Superior temporal gyrus (tissue), 1 donor: Measurements from ENCODE around the gene COL25A1.
"Not testable (repeated sequence)": the region's sequence is repeated elsewhere in the genome, so short reads cannot be mapped to it uniquely, and the experiment has no call there.

Experiments
- DNase-seq: peaks from one replicate; pipeline ENCODE4 v3.0.0-alpha.2; 2016; ENCODE audit errors: extremely low spot score

The COL25A1 gene

DNA sequence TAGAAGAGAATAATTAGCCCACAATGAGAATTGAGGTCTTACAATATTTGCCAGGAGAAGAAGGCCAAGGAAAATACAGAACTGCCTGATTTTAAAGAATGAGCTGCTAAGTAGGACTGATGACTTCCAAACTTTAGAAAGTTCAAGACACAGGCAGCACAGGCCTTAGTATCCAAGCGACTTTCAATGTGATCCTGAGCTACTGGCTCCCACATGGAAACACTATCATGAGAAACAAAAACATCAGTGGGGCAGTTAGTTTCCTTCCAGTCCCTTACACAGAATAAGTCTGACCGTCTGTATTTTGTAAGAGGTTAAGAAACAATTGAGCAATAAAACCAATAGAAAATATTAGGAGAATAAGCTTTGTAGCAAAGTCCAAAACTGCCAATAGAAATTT lies 251.4 kb downstream of the COL25A1 start:
- DNase-seq, result no peak

DNA sequence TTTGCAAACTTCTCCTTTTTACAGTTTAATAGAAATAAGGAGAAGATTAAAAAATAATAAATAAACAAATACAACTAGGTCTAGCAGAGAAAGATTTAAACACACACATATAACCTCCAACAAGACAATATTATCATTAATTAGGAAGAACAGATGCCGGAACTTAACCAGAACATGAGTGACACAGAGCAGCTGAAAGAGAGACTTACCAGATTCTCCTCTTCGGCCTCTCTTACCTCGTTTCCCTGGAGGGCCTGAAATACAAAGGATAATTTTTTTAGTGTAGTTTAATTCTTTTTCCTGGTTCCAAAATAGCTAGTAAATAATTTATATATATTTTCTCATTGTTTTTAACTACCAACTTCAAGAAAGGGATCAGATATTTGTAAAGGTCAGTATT lies 252.5 kb downstream of the COL25A1 start:
- DNase-seq, result no peak

DNA sequence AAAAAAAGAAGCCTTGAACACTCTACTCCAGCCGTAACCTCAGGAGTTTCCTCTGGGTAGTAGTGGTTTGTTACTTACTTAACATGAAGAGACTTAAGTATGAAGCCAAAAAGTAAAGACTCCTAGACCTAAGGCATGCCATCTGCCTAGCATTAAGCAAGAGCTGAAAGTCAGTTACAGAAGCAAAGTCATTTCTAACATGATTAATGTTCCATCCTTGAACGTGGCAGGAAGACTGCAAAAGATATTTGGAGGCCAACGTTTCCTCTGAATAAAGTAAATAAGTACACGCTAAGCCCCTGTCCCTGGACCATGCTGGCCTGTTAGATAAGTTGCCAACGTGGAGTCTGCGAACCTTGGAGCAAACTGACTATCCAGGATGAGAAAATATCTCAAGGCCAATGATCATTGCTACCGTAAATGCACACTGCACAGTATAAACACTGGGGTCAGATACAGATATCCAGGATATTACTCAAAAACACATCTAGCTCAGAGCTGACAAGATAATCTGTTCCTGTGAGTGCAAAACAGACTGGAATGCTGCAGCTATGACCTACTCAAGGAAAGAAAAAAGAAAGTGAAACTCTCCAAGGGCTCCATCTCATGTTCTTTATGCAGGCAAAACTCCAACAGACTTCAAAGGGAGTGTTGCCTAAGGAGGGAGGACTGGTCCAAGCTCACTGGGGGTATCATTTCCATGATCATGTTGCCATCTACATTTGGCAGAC lies 255.8 kb downstream of the COL25A1 start:
- no peak for DNase-seq

DNA sequence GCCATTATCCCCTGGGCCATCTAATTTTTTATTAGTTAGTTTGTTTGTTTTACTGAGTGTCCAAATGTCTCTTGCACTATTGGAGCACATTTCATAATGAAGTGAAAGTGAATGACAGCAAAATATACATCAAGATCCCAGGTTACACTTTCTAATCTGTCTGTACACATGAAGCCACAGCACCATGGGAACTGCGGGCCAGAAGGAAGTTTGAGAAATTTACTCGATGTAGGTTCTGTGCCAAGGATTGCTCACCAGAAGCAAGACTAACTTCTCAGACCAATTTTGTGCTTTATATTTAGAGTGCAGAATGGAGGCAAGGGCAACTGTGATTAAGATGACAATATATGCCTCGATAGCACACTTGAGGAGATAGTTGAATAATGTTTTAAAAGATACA lies 258.0 kb downstream of the COL25A1 start:
- DNase-seq, result no peak

DNA sequence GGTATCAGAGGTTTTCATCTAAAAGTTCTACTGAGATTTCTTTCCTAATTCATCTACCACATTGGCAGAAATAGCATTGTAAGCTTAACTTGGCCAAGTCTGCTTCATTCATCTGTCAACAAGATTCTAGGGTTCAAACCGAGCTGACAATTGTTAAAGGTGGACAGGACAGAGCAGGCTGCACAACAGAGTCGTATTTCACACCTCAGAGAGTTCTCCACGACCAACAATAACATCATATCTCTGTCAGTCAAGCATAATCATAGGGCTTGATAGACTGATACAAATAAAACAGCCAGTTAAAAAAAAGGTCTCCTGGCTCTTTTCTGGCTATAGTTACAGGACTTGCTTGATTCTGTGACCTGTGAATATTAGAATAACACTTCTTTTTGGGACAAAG lies 259.2 kb downstream of the COL25A1 start:
- no peak for DNase-seq

DNA sequence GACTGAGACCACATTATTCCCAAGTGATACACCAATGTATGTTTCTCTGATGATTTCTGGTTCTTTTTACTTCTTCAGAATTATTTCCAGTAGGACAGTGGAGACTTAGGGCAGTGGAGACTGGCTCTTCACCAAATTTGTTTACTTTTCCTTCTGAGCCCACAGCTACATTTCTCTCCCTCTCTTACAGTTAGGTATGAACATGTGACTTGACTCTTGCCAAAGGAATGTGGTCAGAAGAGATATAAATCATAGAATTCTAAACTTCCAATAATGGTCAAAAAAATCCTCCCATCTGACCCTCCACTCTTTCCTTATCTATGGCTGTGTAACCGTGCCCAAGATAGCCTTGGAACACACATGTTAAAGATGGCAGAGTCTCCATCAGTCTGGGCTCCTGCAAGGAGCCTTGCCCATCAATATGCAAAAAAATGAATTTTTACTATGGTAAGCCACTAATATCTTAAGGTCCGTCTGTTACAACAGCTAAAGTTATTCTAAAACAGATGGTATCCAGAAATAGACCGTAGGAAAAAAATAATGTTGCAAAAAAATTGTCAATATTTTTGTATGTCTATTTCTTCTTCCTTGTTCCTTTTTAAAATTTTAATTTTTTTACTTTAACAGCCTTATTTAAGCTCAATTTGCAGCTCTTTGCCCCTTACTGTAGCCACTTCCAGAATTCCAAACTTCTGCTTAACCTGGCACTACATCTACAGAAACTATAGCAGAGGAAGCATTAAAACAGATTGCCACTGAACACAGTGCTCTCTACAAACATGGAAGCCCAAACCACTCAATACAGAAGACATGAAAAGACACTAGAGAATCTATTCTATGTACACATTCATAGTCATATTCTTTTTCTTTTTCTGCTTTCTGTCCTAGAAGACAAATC lies 260.7 kb downstream of the COL25A1 start:
- DNase-seq, result no peak

DNA sequence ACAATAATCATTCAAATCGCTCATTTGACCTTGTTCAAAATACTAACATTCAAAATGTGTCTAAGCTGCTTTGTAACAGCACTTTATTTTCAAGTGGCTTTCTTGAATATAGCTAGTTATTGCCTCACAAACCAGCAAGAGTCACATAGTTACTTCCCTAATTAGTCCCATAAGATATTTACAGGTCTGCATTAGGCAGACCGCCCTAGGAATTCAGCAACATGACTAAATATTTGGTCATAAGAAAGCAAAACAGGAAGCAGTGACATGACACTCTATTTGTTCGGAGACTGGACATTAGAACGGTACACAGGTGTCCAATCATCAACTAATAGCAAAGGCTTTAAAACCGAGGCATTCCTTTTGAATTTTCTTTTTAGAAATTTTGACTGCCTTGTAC lies 262.0 kb downstream of the COL25A1 start:
- DNase-seq, result no peak

DNA sequence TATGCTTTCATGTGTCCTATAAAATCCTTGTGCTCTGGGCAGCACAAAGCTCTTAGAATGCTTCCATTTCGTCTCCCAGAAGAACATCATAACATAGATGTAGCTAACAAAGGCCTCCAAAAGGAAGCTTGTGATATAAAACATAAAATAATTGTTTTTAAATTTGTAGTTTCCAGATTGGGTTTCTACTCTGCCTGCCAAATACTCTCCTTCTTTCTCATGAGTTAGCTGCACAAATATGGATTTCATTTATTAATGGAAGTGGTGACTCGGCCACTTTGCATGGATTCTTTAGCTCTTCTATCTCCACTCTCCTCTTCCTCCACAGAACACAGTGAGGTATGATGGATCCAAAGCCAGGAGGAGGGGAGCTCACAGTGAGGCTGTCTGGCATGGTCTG lies 265.4 kb downstream of the COL25A1 start:
- no peak for DNase-seq

DNA sequence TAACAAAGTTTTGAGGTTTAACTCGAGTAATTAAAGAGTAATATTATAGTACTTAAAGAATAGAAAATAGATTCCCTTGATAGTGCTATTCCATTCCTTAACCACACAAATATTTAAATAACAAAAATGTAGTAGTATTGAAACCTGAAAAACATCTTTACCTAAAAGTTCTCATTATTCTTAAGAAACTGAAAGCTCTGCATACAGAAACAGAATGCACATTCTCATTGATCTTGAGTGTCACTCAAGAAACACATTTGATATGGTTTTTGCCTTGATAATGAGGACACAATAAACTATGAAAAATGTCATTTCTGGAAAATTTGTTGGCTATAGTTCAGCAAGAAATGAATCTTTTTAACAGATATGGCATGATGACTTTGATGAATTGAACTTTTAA lies 268.5 kb downstream of the COL25A1 start:
- DNase-seq, result no peak

DNA sequence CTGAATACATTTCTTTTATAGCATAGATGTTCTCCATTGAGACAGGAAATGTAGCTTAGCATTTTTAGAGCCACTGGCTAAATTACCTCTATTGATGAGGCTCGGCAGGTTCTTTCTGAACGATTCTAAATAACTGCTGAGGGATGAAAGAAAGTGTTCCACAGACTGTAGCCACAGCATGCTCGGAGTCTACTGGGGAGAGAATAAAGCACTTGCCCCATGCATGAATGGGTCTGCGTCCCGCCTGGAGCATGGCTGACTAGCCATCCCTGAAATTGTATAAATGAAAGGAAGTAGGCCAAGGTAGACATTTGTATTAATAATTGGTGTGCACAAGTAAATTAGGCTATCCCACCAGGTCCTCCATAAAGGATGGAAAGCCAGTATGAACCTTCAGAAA lies 269.8 kb downstream of the COL25A1 start:
- no peak for DNase-seq

DNA sequence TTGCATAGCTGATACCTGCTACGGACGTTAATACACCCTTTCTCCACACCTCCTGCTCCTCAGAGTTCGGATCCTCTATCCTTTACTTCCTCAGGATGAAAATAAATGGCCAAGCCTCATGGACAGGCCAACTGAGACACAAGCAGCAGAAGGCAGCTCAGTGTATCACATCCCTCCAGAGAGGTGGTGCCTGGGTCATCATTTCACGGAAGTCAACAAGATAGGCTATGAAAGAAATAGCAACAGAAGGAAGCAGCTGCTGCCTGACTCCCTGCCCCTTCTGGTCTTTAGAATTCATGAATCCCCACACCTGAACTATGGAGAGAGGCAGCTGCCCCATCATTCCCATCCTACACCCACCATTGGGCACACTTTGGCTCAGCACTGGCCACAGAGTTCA lies 272.5 kb downstream of the COL25A1 start:
- DNase-seq, result no peak

DNA sequence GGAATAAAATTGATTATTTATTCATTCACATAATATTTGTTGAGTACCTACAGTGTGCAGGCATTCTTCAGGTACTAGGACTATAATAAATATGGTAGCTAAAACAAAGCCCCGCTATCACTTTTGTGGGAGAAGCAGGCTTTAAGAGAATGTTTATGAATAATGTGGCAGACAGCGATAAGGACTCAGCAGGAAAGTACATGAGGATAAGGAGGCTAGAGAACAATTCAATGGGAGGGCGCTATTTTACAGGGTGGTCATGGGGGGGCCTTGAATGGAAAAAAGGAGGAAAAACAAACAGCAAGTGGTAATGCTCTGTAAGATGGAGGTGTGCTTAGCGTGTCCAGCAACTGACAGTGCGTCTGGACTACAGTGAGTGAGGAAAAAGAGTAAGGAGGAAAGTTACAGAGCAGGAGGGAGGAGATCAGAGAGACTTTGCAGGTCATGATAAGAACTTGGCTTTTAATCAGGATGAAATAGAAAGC lies 275.4 kb downstream of the COL25A1 start:
- no peak for DNase-seq

DNA sequence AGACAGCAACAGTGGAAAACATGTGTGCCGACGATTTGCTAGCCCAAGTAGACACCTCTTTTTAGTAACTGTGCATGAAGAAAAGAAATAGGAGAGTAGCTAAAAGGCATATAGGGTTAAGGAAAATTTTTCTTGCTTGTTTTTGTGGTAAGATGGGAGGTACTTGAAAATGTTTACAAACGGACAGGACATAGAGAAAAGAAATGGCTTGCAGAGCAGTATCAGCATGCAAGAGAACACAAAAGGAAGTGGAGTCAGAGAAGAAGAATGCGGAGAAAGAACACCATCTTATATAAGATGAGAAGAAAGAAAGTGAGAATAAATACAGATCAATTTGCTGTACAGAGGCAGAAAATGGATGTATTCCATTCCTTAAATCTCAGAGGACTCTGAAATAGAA lies 275.9 kb downstream of the COL25A1 start:
- no peak for DNase-seq

DNA sequence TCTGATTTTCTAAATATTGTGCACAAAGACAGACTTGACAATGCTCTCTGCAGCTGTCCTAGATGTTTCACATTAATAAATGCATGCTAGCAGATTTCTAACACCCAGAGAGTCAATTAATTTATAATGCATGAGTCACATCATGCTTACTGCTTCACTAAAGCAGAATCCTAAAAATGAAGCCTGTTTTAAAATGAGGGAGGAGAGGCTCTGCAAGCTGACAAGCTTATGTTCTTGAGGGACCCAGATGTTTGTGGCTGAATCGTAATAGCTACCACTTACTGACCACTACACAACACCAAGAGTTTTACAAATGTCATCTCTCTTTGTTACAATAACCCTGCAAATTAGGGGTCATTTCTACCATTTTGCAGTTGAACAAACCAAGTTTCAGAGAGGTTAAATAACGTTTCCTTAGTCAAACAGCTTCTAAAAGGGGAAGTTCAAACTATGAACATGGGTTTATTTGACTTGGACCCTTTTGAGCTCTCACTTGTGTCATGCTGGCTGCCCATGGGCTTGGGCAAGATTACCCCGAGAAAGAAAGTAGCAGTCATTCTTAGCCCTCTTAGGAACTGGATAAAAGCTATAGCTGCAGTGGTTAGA lies 276.9 kb downstream of the COL25A1 start:
- DNase-seq, result no peak

DNA sequence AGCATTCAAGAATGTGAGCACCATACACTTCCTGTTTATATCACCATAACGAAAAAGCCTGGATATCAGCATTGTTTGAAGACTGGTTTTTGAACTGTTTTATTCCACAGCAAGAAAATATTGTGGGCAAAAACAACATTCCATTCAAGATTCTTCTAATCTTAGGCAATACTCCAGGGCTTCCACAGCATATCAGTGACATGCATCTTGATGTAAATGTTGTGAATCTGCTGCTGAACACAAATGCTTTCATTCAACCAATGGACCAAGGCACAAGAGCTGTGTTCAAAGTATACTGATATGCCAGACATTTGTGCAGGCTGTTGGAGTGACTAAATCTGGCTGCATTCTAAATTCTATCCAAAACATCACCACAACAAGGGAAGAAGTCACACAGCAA lies 279.5 kb downstream of the COL25A1 start:
- DNase-seq, result no peak

DNA sequence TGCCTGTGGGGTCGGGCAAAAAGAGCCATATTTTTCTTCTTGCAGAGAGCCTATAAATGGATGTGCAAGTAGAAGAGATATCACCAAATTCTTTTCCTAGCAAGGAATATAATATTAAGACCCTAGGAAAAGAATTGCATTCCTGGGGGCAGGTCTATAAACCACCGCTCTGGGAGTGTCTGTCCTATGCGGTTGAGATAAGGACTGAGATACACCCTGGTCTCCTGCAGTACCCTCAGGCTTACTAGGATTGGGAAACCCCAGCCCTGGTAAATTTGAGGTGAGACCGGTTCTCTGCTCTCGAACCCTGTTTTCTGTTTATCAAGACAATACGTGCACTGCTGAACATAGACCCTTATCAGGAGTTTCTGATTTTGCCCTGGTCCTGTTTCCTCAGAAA lies 280.8 kb downstream of the COL25A1 start:
- DNase-seq, result not testable (repeated sequence)

DNA sequence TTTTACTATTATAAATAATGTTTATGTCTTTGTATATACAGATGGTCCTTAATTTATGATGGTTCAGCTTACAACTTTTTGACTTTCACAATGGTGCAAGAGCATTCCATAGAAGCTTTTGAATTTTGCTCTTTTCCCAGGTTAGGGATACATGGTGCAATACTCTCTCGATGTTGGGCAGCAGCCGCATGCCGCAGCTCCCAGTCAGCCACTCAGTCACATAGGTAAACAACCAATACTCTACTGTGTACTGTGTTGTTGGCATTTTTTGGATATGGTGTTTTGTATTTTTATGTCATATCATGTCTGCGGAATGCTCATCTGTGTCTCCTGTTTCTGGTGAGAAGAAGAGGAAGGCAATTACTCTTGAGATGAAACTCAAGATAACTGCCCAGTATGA lies 281.6 kb downstream of the COL25A1 start:
- no peak for DNase-seq

DNA sequence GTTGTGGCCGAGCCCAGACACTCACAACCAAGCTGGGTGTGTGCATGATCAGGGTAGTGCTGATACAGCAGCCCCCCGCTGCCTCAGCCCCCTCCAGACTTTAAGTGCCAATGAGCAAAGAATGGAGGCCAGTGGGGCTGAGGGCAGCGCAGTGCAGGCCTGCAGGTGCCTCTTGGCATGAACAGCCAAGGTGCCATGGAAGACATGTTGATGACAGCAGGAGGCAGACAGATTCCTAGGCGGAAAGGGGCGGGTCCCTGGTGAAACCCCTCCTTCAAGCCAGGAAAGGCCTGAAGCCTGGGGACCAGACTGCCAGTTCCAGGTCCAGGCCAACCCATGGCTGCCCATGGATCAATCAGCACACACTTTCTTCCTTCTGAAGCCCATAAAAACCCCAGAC lies 286.3 kb downstream of the COL25A1 start:
- DNase-seq, result no peak

DNA sequence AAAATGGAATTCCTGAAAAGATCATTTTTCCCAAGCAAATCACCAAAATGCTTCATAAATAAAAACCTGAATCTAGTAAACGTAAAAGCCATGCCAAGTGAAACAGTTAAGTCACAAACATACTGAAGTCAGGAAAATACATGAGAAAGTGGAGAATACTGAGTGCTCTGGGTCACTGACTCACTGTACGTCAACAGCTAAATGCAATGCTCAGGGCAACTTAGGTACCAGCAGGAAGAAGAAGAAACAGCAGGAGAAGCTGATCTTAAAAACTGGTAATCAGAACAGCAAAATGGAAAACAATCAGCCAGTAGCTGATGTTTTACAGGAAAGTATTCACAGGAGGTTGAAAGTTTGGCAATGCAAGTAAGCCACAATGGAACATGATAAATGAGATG lies 287.0 kb downstream of the COL25A1 start:
- DNase-seq, result no peak

DNA sequence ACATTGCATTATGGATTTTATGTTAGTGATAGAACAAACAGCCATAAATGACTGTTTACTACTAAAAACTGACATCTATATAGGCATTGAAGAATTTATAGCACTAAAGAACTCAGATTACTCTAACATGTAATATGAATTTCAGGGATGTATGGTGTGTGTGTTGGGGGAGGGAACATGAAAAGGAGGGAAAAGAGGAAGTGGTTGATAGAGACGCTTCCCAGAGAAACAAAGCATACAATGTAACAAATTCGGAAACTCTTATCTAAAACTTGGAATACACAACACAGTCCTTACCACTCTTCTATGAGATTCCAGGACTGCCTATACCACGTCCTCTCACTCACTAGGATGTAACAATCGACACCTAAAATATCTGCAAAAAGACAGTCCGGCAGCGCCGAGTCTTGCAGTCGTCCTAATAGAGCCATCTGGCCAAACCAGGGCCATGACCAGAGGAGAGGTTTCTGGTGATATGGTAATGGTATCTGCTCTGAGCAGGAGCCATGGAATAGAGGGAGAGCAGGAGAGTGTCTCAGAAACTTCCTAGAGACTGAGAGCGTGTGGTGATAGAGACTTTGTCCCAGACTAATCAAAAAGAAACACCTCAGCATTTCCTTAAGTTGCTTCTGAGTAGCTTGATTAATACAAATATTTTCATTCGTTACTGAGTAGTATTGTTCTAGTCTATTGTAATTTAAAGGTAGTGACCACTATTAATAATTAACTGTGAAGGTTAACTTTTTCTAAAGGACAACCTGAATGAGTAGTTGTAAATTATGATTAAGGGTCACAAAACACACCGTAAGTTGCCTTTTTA lies 287.7 kb downstream of the COL25A1 start:
- DNase-seq, result no peak

DNA sequence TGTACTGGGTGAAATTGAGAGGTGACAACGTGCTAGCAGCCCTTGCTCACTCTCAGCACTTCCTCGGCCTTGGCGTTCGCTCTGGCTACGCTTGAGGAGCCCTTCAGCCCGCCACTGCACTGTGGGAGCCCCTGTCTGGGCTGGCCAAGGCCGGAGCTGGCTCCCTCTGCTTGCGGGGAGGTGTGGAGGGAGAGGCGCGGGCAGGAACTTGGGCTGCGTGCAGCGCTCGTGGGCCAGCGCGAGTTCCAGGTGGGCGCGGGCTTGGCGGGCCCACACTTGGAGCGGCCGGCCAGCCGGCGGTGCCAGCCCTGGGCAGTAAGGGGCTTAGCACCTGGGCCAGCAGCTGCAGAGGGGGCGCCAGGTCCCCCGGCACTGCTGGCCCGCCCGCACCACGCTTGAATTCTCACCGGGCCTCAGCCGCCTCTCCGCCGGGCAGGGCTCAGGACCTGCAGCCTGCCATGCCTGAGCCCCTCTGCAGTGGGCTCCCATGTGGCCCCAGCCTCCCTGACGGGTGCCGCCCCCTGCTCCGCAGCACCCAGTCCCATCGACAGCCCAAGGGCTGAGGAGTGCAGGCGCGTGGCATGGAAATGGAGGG lies 290.1 kb downstream of the COL25A1 start:
- no peak for DNase-seq
